Measurements from ENCODE around the gene GUCY2C.

The GUCY2C gene

DNA sequence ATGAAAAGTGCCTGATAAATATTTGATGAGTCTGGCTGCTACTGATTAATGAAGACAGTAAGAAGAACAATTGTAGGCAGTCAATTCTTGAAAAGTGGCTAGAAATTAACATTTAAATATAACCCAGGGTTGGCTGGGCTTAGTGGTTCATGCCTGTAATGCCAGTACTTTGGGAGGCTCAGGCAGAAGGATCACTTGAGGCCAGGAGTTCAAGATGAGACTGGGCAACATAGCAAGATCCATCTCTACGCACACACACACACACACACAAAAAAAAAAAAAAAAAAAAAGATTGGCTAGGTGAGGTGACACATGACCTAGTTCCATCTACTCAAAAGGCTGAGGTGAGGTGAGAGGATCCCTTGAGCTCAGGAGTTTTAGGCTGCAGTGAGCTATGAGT, 120.8 kb downstream of the GUCY2C start:
- DNase-seq (ENCODE audit: low read depth in 1 of 2, low spot score in 1 of 2): no peak

DNA sequence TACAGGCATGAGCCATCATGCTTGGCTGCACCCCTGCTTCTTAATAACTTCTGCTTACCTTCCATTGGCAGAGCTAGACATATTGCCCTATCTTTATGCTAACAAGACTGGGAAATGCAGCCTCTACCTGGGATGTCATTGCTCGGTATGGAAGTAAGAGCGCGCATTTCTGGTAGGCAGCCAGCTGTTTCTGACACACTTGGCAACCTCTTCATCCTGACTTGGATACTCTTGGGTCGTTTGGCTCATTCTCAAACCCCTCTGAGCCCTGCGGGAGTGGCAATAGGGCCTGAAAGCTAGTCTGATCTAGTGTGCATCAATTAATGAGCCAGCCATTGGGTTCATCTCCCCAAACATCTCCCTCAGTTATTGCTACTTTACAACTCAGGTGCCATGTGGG, 123.3 kb downstream of the GUCY2C start:
- no peak for DNase-seq (ENCODE audit: low read depth in 1 of 2, low spot score in 1 of 2)

- DNase-seq (ENCODE audit: low read depth in 1 of 2, low spot score in 1 of 2): no peak
Measured at GRCh38 chr12:14572401-14572800, 124.0 kb downstream of the GUCY2C start.

- DNase-seq (ENCODE audit: low read depth in 1 of 2, low spot score in 1 of 2): no peak
Measured at GRCh38 chr12:14571779-14572178, 124.6 kb downstream of the GUCY2C start.

- no peak for DNase-seq (ENCODE audit: low read depth in 1 of 2, low spot score in 1 of 2)
Measured at GRCh38 chr12:14570231-14570630, 126.2 kb downstream of the GUCY2C start.

GRCh38 chr12:14567351-14568162, 128.8 kb downstream of the GUCY2C start, which contains the start of gene PLBD1:
TSS of gene PLBD1 (minus strand) at chr12:14567883. CDS start at chr12:14567696, 187 bp downstream.
- no peak for DNase-seq (ENCODE audit: low read depth in 1 of 2, low spot score in 1 of 2)

DNA sequence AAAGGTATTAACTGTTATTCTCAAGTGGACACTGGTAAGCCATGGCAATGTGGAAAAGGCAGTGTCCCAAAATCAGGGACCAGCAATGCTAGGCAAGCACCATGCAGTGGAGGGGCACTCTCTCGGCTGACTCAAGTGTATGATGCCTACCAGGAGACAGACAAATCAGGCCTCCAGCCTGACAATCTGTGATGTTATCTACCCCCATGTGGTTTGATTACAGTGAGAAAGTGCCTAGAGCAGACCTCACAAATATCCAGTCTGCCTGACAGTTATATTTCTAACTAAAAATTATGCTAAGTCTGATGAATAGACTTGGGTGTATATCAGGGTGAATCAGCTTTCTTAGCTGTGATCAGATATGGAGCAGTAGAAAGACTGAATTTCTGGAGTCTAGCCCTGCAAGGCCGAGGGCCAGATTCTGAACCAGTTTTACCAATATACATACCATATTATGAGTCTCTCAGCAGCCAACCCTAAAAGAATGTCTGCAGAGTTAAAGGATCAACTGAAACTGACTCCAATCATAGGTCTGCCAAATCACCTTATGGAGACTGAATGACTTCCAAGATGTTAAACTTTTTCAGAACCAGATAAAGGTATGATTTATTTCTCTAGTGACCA, 132.0 kb downstream of the GUCY2C start:
- DNase-seq (ENCODE audit: low read depth in 1 of 2, low spot score in 1 of 2): no peak

- DNase-seq (ENCODE audit: low read depth in 1 of 2, low spot score in 1 of 2): no peak
Measured at GRCh38 chr12:14563046-14563445, 133.4 kb downstream of the GUCY2C start.
